ENCODE measurements around the gene CGAS. TPM values are rescaled to one million over a fixed set of nuclear protein-coding genes. Genes with fewer than 3 reads are reported as not detected.

CGAS gene
- total and polyA plus RNA-seq, 9 of the 15 experiments (the other 6 are each of a cell fraction or from before 2014, with no cell fraction given), result 0.01 to 0.32 (median 0.06) TPM; not detected in 2

DNA sequence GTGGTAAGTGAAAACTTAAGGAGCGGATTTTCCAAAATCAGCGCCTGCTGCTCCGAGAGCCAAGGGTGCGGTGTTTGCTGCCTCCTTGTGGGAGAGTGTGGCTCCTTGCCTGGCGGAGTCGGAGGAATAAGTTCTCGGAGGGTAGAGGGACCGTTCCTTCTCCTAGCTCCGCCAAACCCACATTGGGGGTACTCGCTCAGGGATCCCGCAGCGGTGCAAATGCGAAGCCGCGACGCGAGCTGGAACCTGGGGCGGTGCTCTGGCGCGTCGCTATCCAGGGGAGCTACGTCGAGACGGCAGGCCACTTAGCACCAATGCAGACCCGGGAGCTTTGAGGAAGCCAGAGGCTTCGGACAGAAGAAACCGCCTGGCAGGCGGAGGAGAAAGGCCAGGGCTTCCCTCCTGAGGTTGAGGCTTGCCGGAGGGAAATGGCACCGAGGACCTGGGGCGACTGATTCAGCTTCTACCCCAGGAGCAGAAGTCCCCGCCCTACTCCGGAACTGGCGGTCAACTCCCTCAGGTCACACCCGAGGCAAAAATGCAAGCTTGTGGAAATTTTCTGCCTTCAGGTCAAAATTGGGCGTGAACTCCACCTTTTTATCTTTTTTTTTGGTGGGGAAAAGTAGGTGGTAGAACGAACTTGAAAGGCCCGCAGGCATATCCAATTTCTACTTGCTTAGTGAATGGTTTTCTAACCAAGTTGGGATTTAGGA lies 63.1 kb downstream of the CGAS start (continued):
- TF ChIP-seq LCOR (CRISPR knock-in tag; IDR thresholded peaks at IDR 0.05), result peak; percentile 63; the same call in 1 of the 2 replicates
- peak; percentile 98 for TF ChIP-seq ETV5 (CRISPR knock-in tag; IDR thresholded peaks at IDR 0.05; ENCODE audit: low read depth)
- no peak for TF ChIP-seq ZC3H4 (CRISPR knock-in tag; IDR thresholded peaks at IDR 0.05; ENCODE audit: borderline replicate concordance)
- TF ChIP-seq HDAC8 (tag; IDR thresholded peaks at IDR 0.05), result no peak
- no peak for TF ChIP-seq CBX8 (IDR thresholded peaks at IDR 0.05; ENCODE audit: borderline replicate concordance, extremely low read depth, low read depth, low read length, poor library complexity, severe bottlenecking)
- TF ChIP-seq IFI16 (CRISPR knock-in tag; IDR thresholded peaks at IDR 0.05), result no peak
- TF ChIP-seq, protein P1, sequence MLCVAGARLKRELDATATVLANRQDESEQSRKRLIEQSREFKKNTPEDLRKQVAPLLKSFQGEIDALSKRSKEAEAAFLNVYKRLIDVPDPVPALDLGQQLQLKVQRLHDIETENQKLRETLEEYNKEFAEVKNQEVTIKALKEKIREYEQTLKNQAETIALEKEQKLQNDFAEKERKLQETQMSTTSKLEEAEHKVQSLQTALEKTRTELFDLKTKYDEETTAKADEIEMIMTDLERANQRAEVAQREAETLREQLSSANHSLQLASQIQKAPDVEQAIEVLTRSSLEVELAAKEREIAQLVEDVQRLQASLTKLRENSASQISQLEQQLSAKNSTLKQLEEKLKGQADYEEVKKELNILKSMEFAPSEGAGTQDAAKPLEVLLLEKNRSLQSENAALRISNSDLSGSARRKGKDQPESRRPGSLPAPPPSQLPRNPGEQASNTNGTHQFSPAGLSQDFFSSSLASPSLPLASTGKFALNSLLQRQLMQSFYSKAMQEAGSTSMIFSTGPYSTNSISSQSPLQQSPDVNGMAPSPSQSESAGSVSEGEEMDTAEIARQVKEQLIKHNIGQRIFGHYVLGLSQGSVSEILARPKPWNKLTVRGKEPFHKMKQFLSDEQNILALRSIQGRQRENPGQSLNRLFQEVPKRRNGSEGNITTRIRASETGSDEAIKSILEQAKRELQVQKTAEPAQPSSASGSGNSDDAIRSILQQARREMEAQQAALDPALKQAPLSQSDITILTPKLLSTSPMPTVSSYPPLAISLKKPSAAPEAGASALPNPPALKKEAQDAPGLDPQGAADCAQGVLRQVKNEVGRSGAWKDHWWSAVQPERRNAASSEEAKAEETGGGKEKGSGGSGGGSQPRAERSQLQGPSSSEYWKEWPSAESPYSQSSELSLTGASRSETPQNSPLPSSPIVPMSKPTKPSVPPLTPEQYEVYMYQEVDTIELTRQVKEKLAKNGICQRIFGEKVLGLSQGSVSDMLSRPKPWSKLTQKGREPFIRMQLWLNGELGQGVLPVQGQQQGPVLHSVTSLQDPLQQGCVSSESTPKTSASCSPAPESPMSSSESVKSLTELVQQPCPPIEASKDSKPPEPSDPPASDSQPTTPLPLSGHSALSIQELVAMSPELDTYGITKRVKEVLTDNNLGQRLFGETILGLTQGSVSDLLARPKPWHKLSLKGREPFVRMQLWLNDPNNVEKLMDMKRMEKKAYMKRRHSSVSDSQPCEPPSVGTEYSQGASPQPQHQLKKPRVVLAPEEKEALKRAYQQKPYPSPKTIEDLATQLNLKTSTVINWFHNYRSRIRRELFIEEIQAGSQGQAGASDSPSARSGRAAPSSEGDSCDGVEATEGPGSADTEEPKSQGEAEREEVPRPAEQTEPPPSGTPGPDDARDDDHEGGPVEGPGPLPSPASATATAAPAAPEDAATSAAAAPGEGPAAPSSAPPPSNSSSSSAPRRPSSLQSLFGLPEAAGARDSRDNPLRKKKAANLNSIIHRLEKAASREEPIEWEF (CRISPR knock-in tag; IDR thresholded peaks at IDR 0.05), result no peak
- no peak for TF ChIP-seq RBM15 (IDR thresholded peaks at IDR 0.05; ENCODE audit: insufficient read depth, low read length)
- TF ChIP-seq, protein P2, sequence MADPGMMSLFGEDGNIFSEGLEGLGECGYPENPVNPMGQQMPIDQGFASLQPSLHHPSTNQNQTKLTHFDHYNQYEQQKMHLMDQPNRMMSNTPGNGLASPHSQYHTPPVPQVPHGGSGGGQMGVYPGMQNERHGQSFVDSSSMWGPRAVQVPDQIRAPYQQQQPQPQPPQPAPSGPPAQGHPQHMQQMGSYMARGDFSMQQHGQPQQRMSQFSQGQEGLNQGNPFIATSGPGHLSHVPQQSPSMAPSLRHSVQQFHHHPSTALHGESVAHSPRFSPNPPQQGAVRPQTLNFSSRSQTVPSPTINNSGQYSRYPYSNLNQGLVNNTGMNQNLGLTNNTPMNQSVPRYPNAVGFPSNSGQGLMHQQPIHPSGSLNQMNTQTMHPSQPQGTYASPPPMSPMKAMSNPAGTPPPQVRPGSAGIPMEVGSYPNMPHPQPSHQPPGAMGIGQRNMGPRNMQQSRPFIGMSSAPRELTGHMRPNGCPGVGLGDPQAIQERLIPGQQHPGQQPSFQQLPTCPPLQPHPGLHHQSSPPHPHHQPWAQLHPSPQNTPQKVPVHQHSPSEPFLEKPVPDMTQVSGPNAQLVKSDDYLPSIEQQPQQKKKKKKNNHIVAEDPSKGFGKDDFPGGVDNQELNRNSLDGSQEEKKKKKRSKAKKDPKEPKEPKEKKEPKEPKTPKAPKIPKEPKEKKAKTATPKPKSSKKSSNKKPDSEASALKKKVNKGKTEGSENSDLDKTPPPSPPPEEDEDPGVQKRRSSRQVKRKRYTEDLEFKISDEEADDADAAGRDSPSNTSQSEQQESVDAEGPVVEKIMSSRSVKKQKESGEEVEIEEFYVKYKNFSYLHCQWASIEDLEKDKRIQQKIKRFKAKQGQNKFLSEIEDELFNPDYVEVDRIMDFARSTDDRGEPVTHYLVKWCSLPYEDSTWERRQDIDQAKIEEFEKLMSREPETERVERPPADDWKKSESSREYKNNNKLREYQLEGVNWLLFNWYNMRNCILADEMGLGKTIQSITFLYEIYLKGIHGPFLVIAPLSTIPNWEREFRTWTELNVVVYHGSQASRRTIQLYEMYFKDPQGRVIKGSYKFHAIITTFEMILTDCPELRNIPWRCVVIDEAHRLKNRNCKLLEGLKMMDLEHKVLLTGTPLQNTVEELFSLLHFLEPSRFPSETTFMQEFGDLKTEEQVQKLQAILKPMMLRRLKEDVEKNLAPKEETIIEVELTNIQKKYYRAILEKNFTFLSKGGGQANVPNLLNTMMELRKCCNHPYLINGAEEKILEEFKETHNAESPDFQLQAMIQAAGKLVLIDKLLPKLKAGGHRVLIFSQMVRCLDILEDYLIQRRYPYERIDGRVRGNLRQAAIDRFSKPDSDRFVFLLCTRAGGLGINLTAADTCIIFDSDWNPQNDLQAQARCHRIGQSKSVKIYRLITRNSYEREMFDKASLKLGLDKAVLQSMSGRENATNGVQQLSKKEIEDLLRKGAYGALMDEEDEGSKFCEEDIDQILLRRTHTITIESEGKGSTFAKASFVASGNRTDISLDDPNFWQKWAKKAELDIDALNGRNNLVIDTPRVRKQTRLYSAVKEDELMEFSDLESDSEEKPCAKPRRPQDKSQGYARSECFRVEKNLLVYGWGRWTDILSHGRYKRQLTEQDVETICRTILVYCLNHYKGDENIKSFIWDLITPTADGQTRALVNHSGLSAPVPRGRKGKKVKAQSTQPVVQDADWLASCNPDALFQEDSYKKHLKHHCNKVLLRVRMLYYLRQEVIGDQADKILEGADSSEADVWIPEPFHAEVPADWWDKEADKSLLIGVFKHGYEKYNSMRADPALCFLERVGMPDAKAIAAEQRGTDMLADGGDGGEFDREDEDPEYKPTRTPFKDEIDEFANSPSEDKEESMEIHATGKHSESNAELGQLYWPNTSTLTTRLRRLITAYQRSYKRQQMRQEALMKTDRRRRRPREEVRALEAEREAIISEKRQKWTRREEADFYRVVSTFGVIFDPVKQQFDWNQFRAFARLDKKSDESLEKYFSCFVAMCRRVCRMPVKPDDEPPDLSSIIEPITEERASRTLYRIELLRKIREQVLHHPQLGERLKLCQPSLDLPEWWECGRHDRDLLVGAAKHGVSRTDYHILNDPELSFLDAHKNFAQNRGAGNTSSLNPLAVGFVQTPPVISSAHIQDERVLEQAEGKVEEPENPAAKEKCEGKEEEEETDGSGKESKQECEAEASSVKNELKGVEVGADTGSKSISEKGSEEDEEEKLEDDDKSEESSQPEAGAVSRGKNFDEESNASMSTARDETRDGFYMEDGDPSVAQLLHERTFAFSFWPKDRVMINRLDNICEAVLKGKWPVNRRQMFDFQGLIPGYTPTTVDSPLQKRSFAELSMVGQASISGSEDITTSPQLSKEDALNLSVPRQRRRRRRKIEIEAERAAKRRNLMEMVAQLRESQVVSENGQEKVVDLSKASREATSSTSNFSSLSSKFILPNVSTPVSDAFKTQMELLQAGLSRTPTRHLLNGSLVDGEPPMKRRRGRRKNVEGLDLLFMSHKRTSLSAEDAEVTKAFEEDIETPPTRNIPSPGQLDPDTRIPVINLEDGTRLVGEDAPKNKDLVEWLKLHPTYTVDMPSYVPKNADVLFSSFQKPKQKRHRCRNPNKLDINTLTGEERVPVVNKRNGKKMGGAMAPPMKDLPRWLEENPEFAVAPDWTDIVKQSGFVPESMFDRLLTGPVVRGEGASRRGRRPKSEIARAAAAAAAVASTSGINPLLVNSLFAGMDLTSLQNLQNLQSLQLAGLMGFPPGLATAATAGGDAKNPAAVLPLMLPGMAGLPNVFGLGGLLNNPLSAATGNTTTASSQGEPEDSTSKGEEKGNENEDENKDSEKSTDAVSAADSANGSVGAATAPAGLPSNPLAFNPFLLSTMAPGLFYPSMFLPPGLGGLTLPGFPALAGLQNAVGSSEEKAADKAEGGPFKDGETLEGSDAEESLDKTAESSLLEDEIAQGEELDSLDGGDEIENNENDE (IDR thresholded peaks at IDR 0.05; ENCODE audit: low read depth, low read length), result no peak
- TF ChIP-seq HMGN3 (IDR thresholded peaks at IDR 0.05; ENCODE audit: borderline replicate concordance, extremely low read depth, insufficient read length, low read depth, low read length), result no peak

Measured in K562 (cell line).